ENCODE measurements around the gene PSME3IP1.
A peak's percentile ranks its signal among the peaks of the same experiment; 100 is the strongest.

Gene PSME3IP1

GRCh38 chr16:57163842-57164241, 22.0 kb downstream of the PSME3IP1 start:
- H3K9me3 ChIP-seq = no peaks in the 10 kb centered on the region
- TF ChIP-seq CTCF (IDR thresholded peaks at IDR 0.05) = no peak
- no peak overlapping the region for H3K27ac ChIP-seq
- H3K4me1 ChIP-seq (ENCODE audit: control insufficient read depth in 1 of 2, insufficient read depth in 1 of 2, low read depth in 1 of 2, low read length in 1 of 2) = peaks cover 41 to 45% of the 10 kb centered on the region in 2 experiments
- H3K36me3 ChIP-seq = peaks cover 52% of the 10 kb centered on the region
- no peak overlapping the region for H3K4me3 ChIP-seq (ENCODE audit: low read depth in 1 of 2, low read length in 1 of 2)
- no peaks in the 10 kb centered on the region for H3K27me3 ChIP-seq

- Histone ChIP-seq H3K36me3 (peaks cover 37% of the 10 kb centered on the region), H3K27me3 (no peaks in the 10 kb centered on the region), H3K9me3 (no peaks in the 10 kb centered on the region), H3K4me3 (ENCODE audit: low read depth in 1 of 2, low read length in 1 of 2) (no peak overlapping the region), H3K4me1 (ENCODE audit: control insufficient read depth in 1 of 2, insufficient read depth in 1 of 2, low read depth in 1 of 2, low read length in 1 of 2) (peaks cover 48 to 55% of the 10 kb centered on the region in 2 experiments), H3K27ac (peak overlapping the region; percentile 59)
- no peak for TF ChIP-seq CTCF (IDR thresholded peaks at IDR 0.05)
Measured at GRCh38 chr16:57159447-57159846, 26.4 kb downstream of the PSME3IP1 start.

- H3K27me3 ChIP-seq = no peaks in the 10 kb centered on the region
- no peak overlapping the region for H3K4me3 ChIP-seq (ENCODE audit: low read depth in 1 of 2, low read length in 1 of 2)
- TF ChIP-seq CTCF (IDR thresholded peaks at IDR 0.05) = no peak
- peaks cover 56 to 64% of the 10 kb centered on the region in 2 experiments for H3K4me1 ChIP-seq (ENCODE audit: control insufficient read depth in 1 of 2, insufficient read depth in 1 of 2, low read depth in 1 of 2, low read length in 1 of 2)
- H3K9me3 ChIP-seq = no peaks in the 10 kb centered on the region
- peaks cover 37% of the 10 kb centered on the region for H3K36me3 ChIP-seq
- peak overlapping the region; percentile 71 for H3K27ac ChIP-seq
Measured at GRCh38 chr16:57157533-57157932, 28.3 kb downstream of the PSME3IP1 start.

GRCh38 chr16:57156351-57156703, 29.5 kb downstream of the PSME3IP1 start:
- no peak for TF ChIP-seq CTCF (IDR thresholded peaks at IDR 0.05)
- peaks cover 31% of the 10 kb centered on the region for H3K36me3 ChIP-seq
- H3K9me3 ChIP-seq = no peaks in the 10 kb centered on the region
- H3K27ac ChIP-seq = peak overlapping the region; percentile 71
- peak overlapping the region in 1 of 2 experiments; percentile 16 for H3K4me3 ChIP-seq (ENCODE audit: low read depth in 1 of 2, low read length in 1 of 2)
- peaks cover 64 to 76% of the 10 kb centered on the region in 2 experiments for H3K4me1 ChIP-seq (ENCODE audit: control insufficient read depth in 1 of 2, insufficient read depth in 1 of 2, low read depth in 1 of 2, low read length in 1 of 2)
- no peaks in the 10 kb centered on the region for H3K27me3 ChIP-seq

GRCh38 chr16:57155702-57156350, 30.0 kb downstream of the PSME3IP1 start:
- no peak for TF ChIP-seq CTCF (IDR thresholded peaks at IDR 0.05)

More at GRCh38 chr16:57155702-57156350, 30.0 kb downstream of the PSME3IP1 start:
- Histone ChIP-seq H3K9me3 (no peaks in the 10 kb centered on the region), H3K4me1 (ENCODE audit: control insufficient read depth in 1 of 2, insufficient read depth in 1 of 2, low read depth in 1 of 2, low read length in 1 of 2) (peaks cover 63 to 73% of the 10 kb centered on the region in 2 experiments), H3K27ac (peak overlapping the region; percentile 71), H3K4me3 (ENCODE audit: low read depth in 1 of 2, low read length in 1 of 2) (peak overlapping the region in 1 of 2 experiments; percentile 16), H3K36me3 (peaks cover 31% of the 10 kb centered on the region), H3K27me3 (no peaks in the 10 kb centered on the region)

Measured in neutrophil (primary cell).